Heart right ventricle (tissue), 16 donors: ENCODE data around the gene ZCCHC14. TPM values are rescaled to one million over a fixed set of nuclear protein-coding genes. Genes with fewer than 3 reads are reported as not detected.

Source experiments
- ATAC-seq, 8 donors: fragments of 200-7000 bp; cut with Tn5 transposase; one replicate each; pipeline ENCODE4 v1.9.1; 2020; ENCODE audit warnings: mild to moderate bottlenecking in 8 of 8, moderate library complexity in 8 of 8, moderate number of reproducible peaks in 1 of 8
- DNase-seq, 2 donors: peaks; one replicate each; pipeline ENCODE4 v3.0.0-alpha.2; 2020
- H3K27ac ChIP-seq, 10 donors: fragments of 200-600 bp; sonication (generic) in 2 of 10; one replicate each; pipeline versions ENCODE4 v1.5.0 to v1.8.0; 2020 to 2022; ENCODE audit warnings: mild to moderate bottlenecking in 3 of 10
- H3K27me3 ChIP-seq, 7 donors: fragments of 200-600 bp; one replicate each; pipeline ENCODE4 v1.8.0; 2021 to 2022; ENCODE audit warnings: mild to moderate bottlenecking in 2 of 7
- H3K36me3 ChIP-seq, 9 donors: fragments of 200-600 bp; sonication (generic) in 1 of 9; one replicate each; pipeline versions ENCODE4 v1.5.0 to v1.8.0; 2020 to 2022; ENCODE audit warnings: mild to moderate bottlenecking in 2 of 9
- H3K4me1 ChIP-seq, 9 donors: fragments of 200-600 bp; sonication (generic) in 1 of 9; one replicate each; pipeline versions ENCODE4 v1.5.0 to v1.8.0; 2020 to 2022; ENCODE audit warnings: mild to moderate bottlenecking in 4 of 9
- H3K4me3 ChIP-seq, 10 donors: fragments of 200-600 bp; sonication (generic) in 2 of 10; one replicate each; pipeline versions ENCODE4 v1.5.0 to v1.8.0; 2020 to 2022; ENCODE audit warnings: mild to moderate bottlenecking in 7 of 10, moderate library complexity in 2 of 10
- H3K9me3 ChIP-seq, 11 donors: fragments of 200-600 bp in 10 of 11; sonication (generic) in 2 of 11; one replicate each; pipeline versions ENCODE4 v1.5.0 to v1.8.0; 2013 to 2022; ENCODE audit warnings: mild to moderate bottlenecking in 2 of 11, control low read depth in 1 of 11, moderate library complexity in 1 of 11
- WGBS, 2 donors: extraction: QIAGEN DNeasy Blood & Tissue Kit; methylation state at CpG; one replicate each; pipeline ENCODE4 v1.1.7; 2013; ENCODE audit warnings: inconsistent platforms in 1 of 2; 5-methylcytosine and 5-hydroxymethylcytosine counted together
- intact Hi-C, 10 donors: fragments of 100-400 bp; cut with DNase I; formaldehyde crosslinking; loops; one replicate each; pipeline versions ENCODE4 v1.11.1 to v1.14.2; 2022
- polyA plus RNA-seq, 2 donors: library from polyadenylated mRNA; stranded (reverse); fragments of 200-250 nt; gene quantifications; one replicate each; pipeline ENCODE4 v1.2.3, GENCODE V29; 2013
- total RNA-seq, 10 donors: library from RNA; stranded (reverse); fragmentation: NEBNext Ultra II Directional in 3 of 10; extraction: Animal tissue kit (Norgen Biotek cat#: 25700) in 3 of 10; gene quantifications; one replicate each; pipeline versions ENCODE4 v1.2.1 to v1.2.4, GENCODE V29; 2021 to 2023
- TF ChIP-seq, protein P1 (sequence below), 9 donors: fragments of 200-600 bp; sonication (generic) in 2 of 9; IDR thresholded peaks; one replicate each; pipeline versions ENCODE4 v1.5.0 to v1.8.0; 2021 to 2022; ENCODE audit warnings: antibody characterized with exemption in 9 of 9, mild to moderate bottlenecking in 5 of 9, moderate library complexity in 1 of 9
- donor health status: Arrhythmogenic right ventricular cardiomyopathy.
- donor health status: ischemic (EF 13 %, LVEDD 7.1; RV severe dilation, severe dysfunction).
- donor health status: healthy with polysubstance abuse.
- donor health status: DM: no; HTN: yes; CAD: no.
- donor health status: DM: no; HTN: no; CAD: no.
- donor health status: ischemic (EF 25% LVEDD 6.9; RV normal size, moderate dysfunction).
- donor health status: ischemic (EF 25% LVEDD 5.7; RV mildly dilated, moderate dysfunction).
- donor health status: healthy.
- donor health status: DM: yes; HTN: yes; CAD: no.
- donor health status: Ischemic cardiomyopathy.
- donor health status: ischemic (EF 35%, LVEDD 5.7; RV mildly dilated, moderate dysfunction).
- donor health status: nonischemic (EF 11% LVEDD 7.7; RV severe dilation, severe dysfunction).
- donor health status: DM: yes; HTN: yes; CAD: no.
- donor health status: PGD.
- donor health status: ischemic (EF 29% LVEDD 5.4; RV normal size, mild dysfunction).
- donor health status: nonischemic (EF 23%, LVEDD 6.1; RV moderate dilation, normal function).

Gene ZCCHC14
- total and polyA plus RNA-seq, 12 donors = 4.5 to 19.3 (median 15.7) TPM

DNA sequence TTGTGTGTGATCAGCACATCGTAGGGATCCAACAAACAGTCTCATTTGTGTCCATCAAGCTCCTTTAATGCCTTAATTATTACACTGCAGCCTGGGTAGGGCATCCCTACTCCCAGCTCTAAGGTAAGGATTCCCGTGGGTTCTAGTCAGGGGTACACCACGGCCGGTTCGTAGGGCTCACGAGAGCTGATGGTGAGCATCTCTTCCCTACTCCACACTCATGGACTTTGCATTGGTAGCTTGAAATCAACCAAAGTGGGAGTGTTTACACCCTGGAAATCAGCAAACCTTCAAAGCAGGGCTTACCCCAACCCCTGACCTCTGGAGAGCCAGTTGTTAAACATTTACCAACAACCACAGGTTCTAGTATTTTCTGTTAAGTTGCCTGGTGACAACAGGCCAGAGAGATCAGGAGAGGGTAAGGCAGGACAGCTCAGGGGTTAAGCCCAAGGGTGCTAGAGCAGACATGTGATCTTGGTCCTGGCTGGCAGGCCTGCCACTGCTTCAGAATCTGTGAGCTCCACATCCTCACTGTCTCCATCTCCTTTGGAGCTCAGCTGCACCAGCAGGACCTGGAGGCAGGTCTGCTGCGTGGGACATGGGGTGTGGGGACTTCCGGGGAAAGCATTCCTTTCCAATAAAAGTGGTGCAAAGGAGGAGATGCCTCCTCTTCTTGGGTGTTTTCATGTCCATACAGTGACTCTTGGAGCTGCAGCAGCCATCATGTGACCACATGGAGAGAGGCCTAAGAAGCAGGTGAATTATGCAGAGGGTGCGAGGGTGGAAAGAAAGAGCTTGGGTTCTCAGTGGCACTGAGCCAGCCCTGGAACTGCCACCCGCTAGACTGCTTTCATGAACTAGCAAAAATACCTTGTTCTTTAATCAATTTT lies 36.1 kb upstream of the ZCCHC14 start:
- intact Hi-C loops = no loop called here
- 80 to 82% methylated on average over 10 of the region's 10 CpGs for WGBS, 2 donors
- DNase-seq (no peak), ATAC-seq (no peak)
- TF ChIP-seq, protein P1, sequence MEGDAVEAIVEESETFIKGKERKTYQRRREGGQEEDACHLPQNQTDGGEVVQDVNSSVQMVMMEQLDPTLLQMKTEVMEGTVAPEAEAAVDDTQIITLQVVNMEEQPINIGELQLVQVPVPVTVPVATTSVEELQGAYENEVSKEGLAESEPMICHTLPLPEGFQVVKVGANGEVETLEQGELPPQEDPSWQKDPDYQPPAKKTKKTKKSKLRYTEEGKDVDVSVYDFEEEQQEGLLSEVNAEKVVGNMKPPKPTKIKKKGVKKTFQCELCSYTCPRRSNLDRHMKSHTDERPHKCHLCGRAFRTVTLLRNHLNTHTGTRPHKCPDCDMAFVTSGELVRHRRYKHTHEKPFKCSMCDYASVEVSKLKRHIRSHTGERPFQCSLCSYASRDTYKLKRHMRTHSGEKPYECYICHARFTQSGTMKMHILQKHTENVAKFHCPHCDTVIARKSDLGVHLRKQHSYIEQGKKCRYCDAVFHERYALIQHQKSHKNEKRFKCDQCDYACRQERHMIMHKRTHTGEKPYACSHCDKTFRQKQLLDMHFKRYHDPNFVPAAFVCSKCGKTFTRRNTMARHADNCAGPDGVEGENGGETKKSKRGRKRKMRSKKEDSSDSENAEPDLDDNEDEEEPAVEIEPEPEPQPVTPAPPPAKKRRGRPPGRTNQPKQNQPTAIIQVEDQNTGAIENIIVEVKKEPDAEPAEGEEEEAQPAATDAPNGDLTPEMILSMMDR (IDR thresholded peaks at IDR 0.05) = no peak
- Histone ChIP-seq H3K36me3 (no peaks in the 10 kb centered on the region), H3K4me3 (no peak overlapping the region), H3K9me3 (peaks cover 0 to 47% (median 15%) of the 10 kb centered on the region in 11 donors), H3K4me1 (no peaks in the 10 kb centered on the region), H3K27me3 (no peaks in the 10 kb centered on the region), H3K27ac (no peak overlapping the region)

DNA sequence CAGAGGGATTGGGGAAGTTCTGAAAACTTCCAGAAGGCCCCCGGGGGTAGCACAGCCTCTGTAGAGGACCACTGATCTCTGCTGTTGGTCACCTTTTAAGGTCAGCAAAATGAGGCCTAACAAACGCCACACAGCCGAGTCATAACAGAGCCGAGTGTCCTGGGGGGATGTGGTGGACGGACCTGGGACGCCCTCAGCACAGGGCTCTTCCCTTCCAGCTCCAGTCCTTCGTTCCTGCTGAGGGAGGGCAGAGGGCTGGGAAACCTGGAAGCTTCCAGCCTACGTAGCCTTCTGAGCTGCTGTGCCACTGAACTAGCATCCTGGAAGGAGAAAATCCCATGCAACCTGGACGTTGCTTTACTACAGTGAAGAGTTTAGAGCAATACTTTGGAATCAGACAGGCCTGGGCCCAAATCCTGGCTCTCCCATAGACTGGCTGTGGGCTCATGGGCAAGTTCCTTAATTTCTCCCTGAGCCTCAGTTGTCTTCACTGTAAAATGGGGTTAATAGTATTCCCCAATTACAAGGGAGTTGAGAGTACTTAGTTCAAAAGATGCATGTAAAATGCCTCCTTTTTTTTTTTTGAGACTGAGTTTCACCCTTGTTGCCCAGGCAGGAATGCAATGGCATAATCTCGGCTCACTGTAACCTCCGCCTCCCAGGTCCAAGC lies 34.4 kb upstream of the ZCCHC14 start:
- Histone ChIP-seq H3K27me3 (no peaks in the 10 kb centered on the region), H3K27ac (no peak overlapping the region), H3K36me3 (no peaks in the 10 kb centered on the region), H3K4me1 (no peaks in the 10 kb centered on the region), H3K4me3 (no peak overlapping the region), H3K9me3 (peaks cover 0 to 36% (median 6%) of the 10 kb centered on the region in 11 donors)
- 86 to 88% methylated on average over 11 of the region's 11 CpGs for WGBS, 2 donors
- no peak for ATAC-seq
- no peak for DNase-seq
- intact Hi-C loops = no loop called here
- TF ChIP-seq, protein P1 (IDR thresholded peaks at IDR 0.05) = no peak

DNA sequence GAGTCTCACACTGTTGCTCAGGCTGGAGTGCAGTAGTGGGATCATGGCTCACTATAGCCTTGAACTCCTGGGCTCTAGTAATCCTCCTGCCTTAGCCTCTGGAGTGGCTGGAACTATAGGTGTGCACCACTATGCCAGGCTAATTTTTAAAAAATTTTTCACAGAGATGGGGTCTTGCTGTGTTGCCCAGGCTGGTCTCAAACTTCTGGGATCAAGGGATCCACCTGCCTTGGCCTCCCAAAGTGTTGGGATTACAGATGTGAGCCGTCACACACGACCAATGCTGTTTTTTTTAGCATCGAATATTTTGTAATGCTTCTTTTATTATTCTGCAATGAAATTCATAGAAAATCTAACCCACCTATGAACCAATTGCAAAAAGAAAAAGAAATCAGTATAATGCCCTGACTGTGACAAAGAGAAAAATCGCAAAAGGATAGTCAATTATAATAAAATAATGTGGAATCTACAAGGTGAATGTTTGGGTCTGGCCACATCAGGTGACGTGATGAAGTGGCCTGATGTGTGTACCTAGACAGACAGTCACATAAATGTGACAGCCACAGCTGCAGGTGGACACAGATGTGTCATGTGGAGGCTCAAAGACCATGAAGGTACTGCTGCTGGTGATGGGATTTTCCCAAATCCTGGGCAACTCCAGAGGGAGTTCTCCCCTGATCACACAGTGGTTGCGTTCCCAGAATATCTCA lies 33.6 kb upstream of the ZCCHC14 start:
- no peak for DNase-seq
- peaks cover 0 to 29% (median 6%) of the 10 kb centered on the region in 11 donors for H3K9me3 ChIP-seq
- no peaks in the 10 kb centered on the region for H3K36me3 ChIP-seq
- TF ChIP-seq, protein P1 (IDR thresholded peaks at IDR 0.05) = no peak
- no peaks in the 10 kb centered on the region for H3K4me1 ChIP-seq
- WGBS, 2 donors = 92 to 94% methylated on average over 6 of the region's 6 CpGs
- no peak overlapping the region for H3K27ac ChIP-seq
- no peaks in the 10 kb centered on the region for H3K27me3 ChIP-seq
- intact Hi-C loops = no loop called here
- H3K4me3 ChIP-seq = no peak overlapping the region
- ATAC-seq = no peak

DNA sequence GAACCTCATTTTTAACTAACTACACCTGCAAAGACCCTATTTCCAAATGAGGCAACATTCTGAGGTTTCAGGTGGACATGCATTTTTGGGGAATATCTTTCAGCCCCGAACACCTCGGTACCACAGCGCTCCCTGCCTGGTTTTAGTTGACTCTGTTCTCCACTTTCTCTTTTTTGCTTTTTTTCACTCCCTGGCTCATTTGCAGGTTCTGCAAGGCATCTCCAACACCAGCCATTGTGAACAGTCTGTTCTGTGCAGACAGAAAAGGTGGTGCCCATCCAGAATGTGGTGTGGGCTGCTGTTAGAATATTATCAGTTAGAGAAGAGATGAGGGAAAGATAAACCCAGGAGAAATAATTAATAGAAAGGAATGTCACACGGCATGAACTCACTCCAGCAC lies 32.5 kb upstream of the ZCCHC14 start:
- ATAC-seq (no peak), DNase-seq (no peak)
- Histone ChIP-seq H3K27ac (no peak overlapping the region), H3K4me1 (no peaks in the 10 kb centered on the region), H3K27me3 (no peaks in the 10 kb centered on the region), H3K9me3 (peaks cover 0 to 21% (median 6%) of the 10 kb centered on the region in 11 donors), H3K36me3 (no peaks in the 10 kb centered on the region), H3K4me3 (no peak overlapping the region)
- intact Hi-C loops = no loop called here
- 77 to 80% methylated on average over 4 of the region's 4 CpGs for WGBS, 2 donors
- TF ChIP-seq, protein P1 (IDR thresholded peaks at IDR 0.05) = no peak
